NCI-H226 (cell line): ENCODE data around the gene DNM2.
"Not testable (repeated sequence)": the region's sequence is repeated elsewhere in the genome, so short reads cannot be mapped to it uniquely, and the experiment has no call there.

ENCODE experiments used
- DNase-seq: peaks from one replicate; pipeline ENCODE4 v3.0.0-alpha.2; 2015

The DNM2 gene

GRCh38 chr19:10818301-10819123, 100.6 kb downstream of the DNM2 start:
- no peak for DNase-seq

DNA sequence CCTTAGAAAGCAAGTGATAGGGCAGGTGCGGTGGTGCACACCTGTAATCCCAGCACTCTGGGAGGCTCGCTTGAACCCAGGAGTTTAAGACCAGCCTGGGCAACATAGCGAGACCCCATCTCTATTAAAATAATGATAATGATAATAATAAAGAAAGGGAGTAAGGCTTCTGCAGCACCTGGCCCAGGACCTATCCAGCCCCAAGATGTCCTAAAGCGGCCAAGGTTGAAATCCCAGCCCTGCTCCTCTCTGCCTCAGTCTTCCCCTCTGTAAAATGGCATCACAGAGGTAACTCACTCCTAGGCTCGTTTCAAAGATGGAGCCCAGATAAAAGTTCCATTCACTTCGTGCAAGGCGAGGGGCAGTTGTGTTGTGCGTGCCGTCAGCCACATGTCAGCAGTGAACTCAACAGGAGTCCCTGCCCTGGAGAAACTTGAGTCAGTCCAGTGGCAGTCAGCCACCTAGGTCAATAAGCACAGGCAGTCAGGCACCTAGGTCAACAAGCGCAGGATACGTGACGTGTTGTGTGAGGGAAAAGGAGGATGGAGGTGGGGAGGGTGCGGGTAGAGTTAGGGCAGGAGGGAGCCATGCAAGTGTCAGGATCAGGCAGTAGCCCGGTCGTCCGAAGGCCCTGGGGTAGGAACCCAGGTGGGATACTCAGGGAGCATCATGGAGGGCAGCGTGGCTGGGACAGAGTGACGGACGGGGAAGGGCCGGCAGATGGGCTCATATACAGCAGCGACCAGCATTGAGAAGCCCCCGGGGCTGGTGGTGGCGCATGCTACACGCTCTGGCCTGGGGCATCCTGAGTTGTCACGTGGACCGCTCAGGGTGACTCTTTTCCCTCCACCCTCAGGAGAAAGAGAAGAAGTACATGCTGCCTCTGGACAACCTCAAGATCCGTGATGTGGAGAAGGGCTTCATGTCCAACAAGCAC, 101.5 kb downstream of the DNM2 start:
- DNase-seq = no peak

DNA sequence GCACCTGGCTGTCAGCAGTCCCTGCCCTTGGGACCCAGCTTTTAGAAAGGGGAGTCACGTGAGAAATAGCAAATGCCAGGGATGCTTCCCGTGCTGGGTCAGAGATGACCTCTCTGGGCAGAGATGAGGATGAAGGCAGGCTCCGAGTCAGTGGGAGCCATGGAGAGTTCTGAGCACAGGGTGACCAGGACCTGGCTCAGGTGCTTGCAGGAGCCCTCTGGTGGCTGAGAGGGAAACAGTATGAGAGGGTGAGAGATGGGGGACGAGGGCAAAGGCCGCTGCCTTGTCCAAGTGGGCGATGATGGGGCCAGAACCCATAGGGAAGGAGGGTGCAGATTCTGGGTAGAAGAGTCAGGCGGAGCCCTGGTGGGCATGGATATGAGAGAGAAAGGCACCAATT, 102.3 kb downstream of the DNM2 start:
- no peak for DNase-seq

- no peak for DNase-seq
These were observed 105.8 kb downstream of the DNM2 start for GRCh38 chr19:10823690-10824089.

DNA sequence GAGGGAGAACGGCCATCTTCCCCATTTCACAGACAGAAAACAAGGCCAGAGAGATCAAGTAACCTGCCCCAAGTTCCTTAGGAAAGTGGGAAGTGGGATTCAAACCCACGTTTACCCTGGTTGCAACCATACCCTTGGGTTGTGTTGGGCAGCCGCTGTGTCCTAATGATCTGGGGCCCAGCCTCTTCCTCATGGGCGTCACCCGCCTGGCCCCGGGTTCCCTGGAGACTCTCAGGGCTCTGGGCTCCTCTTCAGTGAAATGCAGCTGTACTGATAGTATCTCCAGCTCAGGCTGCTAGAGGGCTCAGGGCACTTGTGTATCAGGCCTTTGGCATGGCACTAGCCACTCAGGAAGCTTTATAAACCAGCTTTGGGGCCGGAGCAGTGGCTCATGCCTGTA, 108.4 kb downstream of the DNM2 start:
- DNase-seq = no peak

DNA sequence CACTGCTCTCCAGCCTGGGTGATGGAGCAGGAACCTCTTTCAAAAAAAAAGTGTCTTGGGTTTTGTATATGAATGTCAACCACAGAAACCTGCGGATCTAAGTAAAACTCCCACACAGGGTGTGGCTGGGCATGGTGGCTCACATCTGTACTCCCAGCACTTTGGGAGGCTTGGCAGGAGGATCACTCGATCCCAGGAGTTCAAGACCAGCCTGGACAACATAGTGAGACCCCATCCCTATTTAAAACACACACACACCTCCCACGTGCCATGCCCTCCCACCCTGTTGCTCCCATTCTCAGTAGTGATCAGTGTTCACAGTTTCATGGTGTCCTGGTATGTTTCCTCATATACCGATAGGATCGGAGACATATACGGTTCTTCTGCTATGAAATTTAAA, 109.0 kb downstream of the DNM2 start:
- no peak for DNase-seq

DNA sequence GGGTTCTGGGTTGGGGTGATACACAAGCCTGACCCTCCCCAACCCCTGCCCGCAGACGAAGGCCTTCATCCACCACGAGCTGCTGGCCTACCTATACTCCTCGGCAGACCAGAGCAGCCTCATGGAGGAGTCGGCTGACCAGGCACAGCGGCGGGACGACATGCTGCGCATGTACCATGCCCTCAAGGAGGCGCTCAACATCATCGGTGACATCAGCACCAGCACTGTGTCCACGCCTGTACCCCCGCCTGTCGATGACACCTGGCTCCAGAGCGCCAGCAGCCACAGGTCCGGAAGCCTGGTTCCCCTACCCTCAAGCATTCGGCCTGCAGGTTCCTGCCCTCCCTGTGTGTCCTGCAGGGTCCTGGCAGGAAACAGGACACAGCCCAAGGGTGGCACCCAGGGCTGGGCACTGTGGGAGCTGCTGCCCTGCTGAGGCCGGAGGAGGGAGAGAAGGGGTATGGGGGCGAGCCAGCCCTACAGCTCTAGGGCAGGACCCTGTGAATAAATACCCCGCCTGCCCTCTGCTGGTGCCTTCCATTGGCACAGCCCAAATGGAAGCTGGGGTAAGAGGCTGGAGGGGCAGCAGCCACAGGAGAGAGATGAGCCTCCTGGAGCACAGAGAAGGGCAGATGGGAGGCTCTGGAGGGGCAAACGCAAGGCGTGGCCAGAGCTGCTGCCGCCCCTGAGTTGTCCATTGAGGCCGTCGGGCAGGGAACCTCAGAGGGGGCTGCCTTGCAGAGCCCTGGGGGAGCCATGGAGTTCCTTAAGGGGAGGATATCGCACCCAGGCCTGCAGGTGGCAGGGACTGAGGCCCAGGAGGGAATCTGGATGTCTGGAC, 111.3 kb downstream of the DNM2 start:
- no peak for DNase-seq

- no peak for DNase-seq
These were observed 112.1 kb downstream of the DNM2 start for GRCh38 chr19:10829967-10830366.

- DNase-seq = no peak
These were observed 112.5 kb downstream of the DNM2 start for GRCh38 chr19:10830370-10830769.

DNA sequence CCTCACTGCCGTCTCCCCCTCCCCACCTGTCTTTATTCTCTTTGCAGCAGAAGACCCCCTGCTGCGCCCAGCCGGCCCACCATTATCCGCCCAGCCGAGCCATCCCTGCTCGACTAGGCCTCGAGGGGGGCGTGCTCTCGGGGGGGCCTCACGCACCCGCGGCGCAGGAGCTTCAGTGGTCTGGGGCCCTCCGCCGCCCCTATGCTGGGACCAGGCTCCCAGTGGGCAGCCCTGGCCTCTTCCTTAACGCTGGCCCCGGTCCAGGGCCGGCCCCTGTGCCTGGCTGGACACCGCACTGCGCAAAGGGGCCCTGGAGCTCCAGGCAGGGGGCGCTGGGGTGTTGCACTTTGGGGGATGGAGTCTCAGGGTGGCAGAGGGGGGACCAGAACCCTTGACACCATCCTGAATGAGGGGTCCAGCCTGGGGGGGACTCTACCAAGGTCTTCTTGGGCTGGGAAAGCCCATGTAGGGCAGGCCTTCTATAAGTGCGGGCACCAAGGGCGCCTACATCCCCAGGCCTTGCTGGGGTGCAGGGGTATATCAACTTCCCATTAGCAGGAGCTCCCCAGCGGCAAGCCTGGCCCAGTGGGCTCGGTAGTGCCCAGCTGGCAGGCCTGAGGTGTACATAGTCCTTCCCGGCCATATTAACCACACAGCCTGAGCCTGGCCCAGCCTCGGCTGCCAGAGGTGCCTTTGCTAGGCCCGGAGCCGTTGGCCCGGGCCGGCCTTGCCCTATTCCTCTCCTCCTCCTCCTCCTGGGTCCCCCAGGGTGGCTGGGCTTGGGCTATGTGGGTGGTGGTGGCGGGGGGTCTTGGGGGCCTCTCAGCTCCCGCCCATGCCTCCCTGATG, 113.3 kb downstream of the DNM2 start:
- DNase-seq = no peak

- no peak for DNase-seq
These were observed 114.4 kb downstream of the DNM2 start for GRCh38 chr19:10831987-10832938.

DNA sequence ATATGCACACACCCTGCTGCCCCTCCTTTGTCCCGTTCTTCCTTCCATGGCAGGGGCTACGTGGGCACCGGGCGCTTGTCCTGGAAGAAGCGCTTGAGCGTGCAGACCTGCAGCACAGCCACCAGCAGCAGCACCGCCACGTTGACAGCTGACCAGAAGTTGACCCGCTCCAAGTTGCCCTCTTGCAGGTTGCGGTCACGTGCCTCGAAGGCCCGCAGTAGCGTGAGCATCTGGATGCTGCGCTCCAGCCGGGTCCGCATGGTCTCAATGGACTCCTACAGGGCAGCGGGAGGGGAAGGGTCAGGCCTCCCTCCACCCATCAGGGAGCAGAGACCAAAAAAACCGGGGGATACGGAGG, 115.0 kb downstream of the DNM2 start:
- DNase-seq = no peak

GRCh38 chr19:10835089-10835753, 117.3 kb downstream of the DNM2 start:
- DNase-seq = no peak

GRCh38 chr19:10835754-10836478, 118.0 kb downstream of the DNM2 start, which contains the start of gene TMED1:
TSS of gene TMED1 (minus strand) at chr19:10836212. CDS start at chr19:10836191, 21 bp downstream.
- DNase-seq = peak; percentile 98

DNA sequence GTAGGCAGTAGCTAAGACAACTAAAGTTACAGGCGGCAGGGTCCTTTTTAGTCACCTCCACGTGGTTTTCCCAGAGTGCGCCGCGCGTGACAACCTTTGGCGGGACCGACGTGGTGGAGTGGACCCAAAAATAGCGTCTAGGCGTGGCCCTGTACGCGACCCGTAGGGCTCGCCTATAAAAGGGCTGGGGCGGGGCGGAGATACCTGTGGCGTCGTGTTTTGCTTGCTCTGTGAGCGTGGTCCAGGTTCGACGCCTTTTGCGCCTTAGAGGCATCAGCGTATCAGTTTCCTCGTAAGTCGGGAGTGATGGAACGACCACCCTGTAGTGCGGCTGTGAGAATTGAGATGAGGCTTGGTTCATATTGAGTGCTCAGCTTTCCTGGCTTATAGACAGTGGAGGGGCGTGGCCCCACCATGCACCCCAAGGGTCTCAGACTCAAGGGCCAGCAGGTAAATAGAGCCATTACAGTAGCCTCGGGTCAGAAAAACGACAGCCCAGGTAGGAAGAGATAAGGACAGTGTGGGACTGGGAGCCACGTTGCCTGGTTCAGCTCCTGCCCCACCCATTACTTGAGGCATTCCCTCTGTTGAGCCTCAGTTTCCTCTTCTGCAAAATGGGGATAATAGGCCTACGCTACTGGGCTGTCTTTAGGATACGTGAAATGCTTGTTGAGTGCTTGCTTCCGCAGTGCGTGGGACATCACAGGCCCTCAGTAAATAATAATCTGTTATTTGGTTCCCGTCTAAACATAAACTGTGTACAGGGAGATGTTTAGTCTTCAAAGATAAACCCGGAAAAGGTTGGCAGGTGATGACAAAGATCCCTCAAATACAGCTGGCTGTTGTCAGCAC, 118.8 kb downstream of the DNM2 start:
- DNase-seq = peak; percentile 72

DNA sequence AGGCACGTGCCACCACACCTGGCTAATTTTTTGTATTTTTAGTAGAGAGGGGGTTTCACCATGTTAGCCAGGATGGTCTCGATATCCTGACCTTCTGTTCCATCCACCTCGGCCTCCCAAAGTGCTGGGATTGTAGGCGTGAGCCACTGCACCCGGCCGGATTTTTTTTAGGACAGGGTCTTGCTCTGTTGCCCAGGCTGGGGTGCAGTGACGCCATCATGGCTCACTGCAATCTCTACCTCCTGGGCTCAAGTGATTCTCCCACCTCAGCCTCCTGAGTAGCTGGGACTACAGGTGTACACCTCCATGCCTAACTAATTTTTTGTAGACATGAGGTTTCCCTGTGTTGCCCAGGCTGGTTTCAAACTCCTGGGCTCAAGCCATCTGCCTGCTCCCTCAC, 119.8 kb downstream of the DNM2 start:
- DNase-seq = not testable (repeated sequence)

DNA sequence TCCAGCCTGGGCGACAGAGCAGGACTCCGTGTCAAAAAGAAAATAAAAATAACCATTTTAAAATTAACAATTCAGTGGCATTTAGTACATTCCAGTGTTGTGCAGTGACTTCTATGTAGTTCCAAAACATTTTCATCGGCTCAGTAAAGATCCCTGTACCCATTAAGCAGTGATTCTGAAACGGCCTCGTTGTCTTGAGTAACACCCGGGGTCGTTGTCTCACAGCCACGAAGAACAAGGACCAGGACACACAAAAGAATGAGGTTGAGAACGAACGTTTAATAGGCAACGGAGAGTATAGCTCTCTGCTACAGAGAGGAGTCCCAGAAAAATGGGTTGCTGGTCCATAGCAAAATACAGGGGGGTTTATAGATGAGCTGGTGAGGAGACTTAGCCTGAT, 120.5 kb downstream of the DNM2 start:
- DNase-seq = no peak
